HG02610 (cell line): ENCODE measurements around the gene GRID1.
A peak's percentile ranks its signal among the peaks of the same experiment; 100 is the strongest.
"Not testable (repeated sequence)": the region's sequence is repeated elsewhere in the genome, so short reads cannot be mapped to it uniquely, and the experiment has no call there.

Source experiments
- ATAC-seq: cut with Tn5 transposase; IDR thresholded peaks from one replicate; pipeline ENCODE4 v1.9.1; 2021; ENCODE audit warnings: mild to moderate bottlenecking, moderate library complexity; ENCODE audit not compliant: unreplicated experiment

GRID1 gene

GRCh38 chr10:86122646-86123045 lies 243.9 kb downstream of the GRID1 start:
- ATAC-seq: no peak

GRCh38 chr10:86121200-86121599 lies 245.4 kb downstream of the GRID1 start:
- no peak for ATAC-seq

DNA sequence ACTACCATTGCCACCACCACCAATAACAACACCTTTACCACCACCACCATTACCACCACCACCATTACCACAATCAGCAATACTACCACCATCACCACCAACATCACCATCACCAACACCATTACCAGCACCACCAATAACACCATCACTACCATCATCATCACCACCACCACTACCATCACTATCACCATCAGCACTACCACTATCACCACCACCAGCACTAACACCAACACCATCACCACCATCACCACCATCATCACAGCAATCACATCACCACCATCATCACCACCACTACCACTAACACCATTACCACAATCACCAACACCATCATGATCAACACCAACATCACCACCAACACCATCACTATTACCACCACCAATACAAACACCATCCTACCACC lies 249.5 kb downstream of the GRID1 start:
- no peak for ATAC-seq

- ATAC-seq: no peak
Measured at GRCh38 chr10:86113983-86114382, 252.6 kb downstream of the GRID1 start.

GRCh38 chr10:86113501-86113900 lies 253.1 kb downstream of the GRID1 start:
- ATAC-seq: no peak

DNA sequence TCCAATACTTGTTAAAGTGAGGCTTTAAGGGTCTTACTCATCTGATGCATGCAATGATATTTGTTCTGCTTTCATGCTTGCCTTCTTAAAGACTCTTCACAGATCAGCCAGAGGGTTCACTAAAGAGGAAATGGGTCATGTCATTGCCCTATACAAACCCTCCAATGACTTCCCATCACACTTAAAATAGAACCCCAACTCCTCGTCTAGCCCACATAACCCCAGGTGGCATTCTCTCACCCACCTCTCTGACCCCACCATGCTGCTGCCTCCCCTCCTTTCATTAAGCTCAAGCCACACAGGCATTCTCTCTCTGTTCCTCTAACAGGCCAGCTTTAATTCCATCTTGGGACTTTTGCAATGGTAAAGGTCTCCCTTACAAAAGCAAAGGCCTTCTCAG lies 253.6 kb downstream of the GRID1 start:
- ATAC-seq: no peak

DNA sequence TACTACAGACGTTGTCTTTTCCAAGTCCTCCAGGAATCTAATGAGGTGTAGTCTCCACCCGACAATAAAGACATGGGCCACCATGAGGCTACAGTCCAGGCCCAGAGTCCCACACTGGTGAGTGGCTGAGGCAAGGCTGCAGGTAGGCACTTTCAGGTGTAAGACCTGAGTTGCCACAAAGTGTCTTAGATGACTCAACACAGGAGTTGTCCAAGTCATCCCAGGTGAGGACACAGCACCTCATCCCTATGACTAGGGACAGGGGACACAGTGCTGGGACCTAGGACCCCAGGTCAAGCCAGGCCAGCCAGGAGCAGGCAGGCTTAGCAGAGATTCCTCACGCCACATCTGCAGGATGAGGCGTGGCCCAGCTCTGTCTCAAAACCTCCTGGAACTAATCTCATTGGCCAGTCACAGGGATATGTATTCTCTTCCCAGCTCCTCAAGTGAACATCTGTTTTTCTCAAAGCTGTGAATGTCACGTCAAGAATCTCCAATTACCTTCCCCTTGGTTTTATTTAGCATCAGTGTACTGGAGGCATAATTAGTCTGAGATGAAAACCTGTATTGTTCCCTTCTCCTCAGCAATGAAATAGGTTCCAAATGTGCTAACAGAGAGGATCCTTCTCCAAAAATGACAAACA lies 254.6 kb downstream of the GRID1 start:
- no peak for ATAC-seq

DNA sequence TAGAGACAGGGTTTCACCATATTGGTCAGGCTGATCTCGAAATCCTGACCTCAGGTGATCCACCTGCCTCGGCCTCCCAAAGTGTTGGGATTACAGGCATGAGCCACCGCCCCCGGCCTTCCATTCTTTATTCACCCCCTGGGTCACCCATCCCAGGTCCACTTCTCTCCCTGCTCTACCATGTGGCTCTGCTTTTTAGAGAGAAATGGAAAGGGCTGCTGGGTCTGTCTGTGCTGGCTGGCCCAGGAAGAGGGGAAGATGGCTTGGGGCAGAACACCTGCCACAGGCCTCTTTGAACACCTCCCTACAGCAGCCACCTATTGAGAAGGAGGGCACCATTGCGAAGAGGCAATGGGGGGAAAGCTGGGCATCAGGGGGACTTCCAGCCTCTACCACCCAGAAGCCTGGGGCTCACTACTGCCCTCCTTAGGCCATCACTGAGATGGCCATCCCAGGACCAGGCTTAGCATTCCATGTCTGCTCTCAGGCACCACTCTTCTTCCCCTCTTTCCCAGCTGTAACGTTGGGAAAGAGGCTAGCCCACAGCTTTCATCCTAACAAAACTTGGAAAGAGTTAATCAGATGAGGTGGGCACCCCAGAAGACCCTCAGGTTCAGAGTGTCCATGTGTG lies 256.3 kb downstream of the GRID1 start:
- ATAC-seq: no peak

DNA sequence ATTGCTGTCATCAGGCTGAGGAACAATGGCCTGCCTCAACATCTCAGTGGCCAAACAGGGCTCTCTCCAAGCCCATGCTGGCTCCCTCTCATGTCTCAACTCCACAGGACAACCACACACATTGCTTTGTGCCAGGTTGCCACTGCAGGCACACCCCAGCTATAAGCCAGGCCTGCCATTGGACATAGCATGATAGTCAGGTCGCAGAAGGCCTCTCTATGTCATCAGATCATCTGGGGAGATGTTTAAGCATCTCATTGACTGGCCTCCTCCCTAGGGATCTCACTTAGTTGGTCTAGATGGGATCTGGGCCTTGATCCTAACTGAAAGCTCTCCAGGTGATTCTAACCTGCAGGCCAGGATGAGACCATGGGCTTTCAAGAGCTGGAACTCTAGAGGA lies 257.2 kb downstream of the GRID1 start:
- no peak for ATAC-seq

DNA sequence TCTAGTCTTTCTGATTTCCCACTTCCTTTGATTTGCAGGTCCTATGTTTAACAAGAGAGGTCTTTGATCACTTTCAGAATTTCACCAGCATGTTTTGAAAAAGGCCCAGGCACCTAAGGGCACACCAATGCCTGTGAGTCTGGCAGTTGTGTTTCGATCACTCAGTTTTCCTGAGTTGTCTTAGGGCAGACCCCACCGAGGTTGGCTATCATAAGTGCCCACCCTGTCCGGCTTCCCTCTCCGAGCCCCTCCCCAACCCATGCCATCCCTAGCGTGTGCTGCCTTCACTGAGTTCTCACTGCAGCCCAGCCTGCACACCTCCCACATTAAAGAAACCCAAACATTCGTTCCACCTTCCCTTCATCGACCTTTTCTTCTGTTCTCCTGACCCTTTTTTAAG lies 257.9 kb downstream of the GRID1 start:
- ATAC-seq: no peak

GRCh38 chr10:86107611-86108310 lies 258.8 kb downstream of the GRID1 start:
- ATAC-seq: not testable (repeated sequence)

DNA sequence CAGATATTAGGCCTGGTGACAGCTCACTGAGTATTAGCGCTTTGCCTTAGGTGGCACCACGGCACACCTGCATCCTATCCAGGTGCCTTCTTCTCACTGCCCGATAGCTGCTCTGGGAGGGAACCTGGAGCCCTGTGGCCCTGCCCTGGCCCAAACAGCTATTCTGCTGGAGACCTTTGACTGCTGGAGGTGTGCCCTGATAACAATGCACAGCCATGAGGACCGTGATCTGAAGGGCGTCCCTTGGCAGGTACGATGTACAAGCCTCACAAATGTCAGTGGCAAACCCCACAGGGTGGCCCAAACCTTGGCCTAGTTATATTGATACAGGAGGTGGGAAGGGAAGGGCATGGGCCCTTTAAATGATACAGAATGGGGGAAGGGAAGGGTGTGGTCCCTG lies 259.5 kb downstream of the GRID1 start:
- no peak for ATAC-seq

GRCh38 chr10:86106616-86107015 lies 260.0 kb downstream of the GRID1 start:
- ATAC-seq: no peak

DNA sequence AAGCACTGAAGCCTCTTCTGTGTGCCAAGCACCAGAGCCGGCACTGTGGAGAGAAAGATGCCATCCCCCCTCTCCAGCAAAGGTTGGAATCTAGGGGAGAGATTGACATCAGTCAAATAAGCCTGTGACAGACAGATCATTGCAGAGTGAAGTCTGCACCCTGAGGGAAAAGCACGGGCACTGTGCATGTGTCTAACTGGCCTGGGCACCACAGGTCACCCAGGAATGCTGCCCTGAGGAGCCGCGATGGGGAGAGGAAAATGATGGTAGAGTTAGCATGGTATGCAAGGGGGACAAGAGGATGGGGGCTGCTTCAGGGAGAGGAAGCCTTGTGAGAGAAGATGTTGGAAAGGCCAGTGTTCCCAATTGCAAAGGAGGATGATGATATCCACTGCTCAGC lies 261.0 kb downstream of the GRID1 start:
- no peak for ATAC-seq

- ATAC-seq: no peak
Measured at GRCh38 chr10:86105181-86105580, 261.4 kb downstream of the GRID1 start.

DNA sequence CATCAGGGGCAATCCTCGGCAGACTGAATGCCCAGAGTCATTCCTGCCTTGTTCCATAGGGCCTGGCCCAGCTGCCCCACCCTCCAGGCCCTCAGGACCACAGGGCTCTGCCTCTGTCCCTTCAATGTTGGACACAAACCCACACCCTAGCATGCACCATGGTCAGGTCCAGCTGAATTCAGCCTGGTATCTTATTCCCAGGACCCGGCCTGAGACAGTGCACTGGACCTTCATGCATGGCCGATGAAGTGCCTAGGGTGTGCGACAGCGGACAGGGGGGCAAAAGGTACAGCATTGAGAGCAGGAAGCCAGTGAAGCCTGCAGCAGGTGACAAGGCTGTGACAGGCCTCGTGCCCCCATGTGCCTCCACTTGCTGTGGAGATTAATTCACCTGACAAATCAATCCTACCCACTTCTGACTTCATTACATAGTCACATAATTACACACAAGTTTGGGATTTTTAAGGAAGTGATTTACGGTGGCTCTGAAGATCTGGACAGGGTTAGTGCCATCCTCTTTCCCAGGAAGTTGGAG lies 261.9 kb downstream of the GRID1 start:
- no peak for ATAC-seq

DNA sequence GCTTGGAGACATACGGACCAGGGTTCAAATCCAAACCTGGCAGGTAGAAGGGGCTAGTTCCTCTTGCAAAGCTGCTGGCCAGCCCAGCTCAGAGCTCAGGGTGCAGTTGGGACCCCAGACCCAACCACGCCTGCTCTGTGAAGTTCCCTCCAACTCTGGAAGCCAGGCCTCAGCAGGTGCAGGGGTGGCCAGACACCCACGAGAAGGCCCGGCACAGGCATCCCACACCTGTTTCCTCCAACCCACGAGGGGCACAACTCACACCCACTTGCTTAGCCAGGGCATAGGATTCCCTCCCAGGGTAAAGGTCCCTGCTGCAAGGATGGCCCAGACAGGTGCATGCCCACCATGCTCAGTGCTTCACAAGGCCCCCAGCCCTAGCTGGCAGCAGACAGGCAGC lies 262.4 kb downstream of the GRID1 start:
- ATAC-seq: no peak

DNA sequence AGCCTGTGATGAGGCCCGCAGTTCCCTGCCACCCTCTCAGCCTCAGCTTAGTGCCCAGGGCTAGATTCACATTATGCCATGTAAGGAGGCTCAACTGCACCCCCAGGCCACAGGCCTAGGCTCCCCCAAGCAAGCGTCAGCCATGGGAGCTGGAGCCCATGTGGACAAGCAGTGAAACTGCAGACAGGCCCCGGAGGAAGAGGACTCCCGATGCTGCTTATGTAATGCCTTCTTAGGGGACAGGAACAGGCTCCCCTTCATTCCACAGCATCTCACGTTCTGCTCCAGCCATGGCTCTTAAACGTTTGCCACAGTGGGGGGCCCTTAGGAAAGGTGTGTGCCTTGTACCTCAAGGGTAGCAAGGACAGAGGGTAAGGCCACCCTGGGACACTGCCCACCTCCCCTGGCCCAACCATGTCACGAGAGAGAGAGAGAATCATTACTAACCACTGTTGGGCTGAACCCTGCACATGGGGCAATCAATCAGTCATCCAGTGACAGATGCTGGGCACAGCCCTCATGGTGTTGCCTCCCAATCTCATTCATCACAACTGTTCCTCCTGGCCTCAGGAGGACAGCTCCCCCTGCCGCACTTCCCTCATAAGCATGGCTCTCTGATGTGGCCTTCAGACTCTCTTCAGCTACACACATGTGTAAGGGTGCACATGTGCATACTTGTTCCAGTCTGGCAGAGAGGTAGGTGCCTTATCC lies 263.0 kb downstream of the GRID1 start:
- ATAC-seq: no peak

DNA sequence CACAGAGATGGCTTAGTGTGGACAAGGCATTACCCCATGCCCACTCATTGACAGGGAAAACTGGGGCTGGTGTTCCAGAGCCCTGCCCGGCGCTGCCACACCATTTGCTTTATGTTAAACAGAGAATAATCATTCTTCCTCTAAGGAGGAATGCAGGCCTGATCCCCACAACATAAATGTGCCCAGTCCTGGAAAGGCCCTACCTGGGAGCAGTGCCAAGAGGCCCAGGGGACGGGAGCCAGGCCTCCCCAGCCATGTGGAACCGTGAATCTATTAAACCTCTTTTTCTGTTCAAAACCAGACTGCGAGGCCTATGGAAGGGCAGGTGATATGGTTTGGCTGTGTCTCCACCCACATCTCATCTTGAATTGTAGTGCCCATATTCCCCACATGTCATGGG lies 264.1 kb downstream of the GRID1 start:
- no peak for ATAC-seq

GRCh38 chr10:86102031-86102430 lies 264.6 kb downstream of the GRID1 start:
- ATAC-seq: no peak

- ATAC-seq: peak; percentile 63
Measured at GRCh38 chr10:86100581-86101061, 266.0 kb downstream of the GRID1 start.
